GM21528 (cell line): ENCODE results near the gene FADS6.

Experiments
- ATAC-seq: cut with Tn5 transposase; IDR thresholded peaks from one replicate; pipeline ENCODE4 v1.9.1; 2021; ENCODE audit warnings: mild to moderate bottlenecking, moderate library complexity; ENCODE audit not compliant: unreplicated experiment, low FRiP score

The FADS6 gene

GRCh38 chr17:74892013-74892841 is 1.2 kb downstream of the FADS6 start:
- ATAC-seq: no peak

- ATAC-seq: no peak
These were observed 2.9 kb downstream of the FADS6 start for GRCh38 chr17:74890554-74890953.

- no peak for ATAC-seq
These were observed 5.0 kb downstream of the FADS6 start for GRCh38 chr17:74888469-74888868.

- no peak for ATAC-seq
These were observed 10.1 kb downstream of the FADS6 start for GRCh38 chr17:74883241-74883745.

GRCh38 chr17:74882517-74883240 is 10.8 kb downstream of the FADS6 start:
- ATAC-seq: no peak

- ATAC-seq: no peak
These were observed 12.4 kb downstream of the FADS6 start for GRCh38 chr17:74881073-74881472.

- ATAC-seq: no peak
These were observed 14.1 kb downstream of the FADS6 start for GRCh38 chr17:74879308-74879707.

GRCh38 chr17:74878658-74879057 is 14.8 kb downstream of the FADS6 start:
- ATAC-seq: no peak

- ATAC-seq: no peak
These were observed 15.6 kb downstream of the FADS6 start for GRCh38 chr17:74877592-74878548.

- no peak for ATAC-seq
These were observed 17.3 kb downstream of the FADS6 start for GRCh38 chr17:74875977-74876593.

- ATAC-seq: no peak
These were observed 18.1 kb downstream of the FADS6 start for GRCh38 chr17:74875155-74875976.

GRCh38 chr17:74874615-74875037 is 18.8 kb downstream of the FADS6 start:
- ATAC-seq: no peak

- ATAC-seq: no peak
These were observed 19.4 kb downstream of the FADS6 start for GRCh38 chr17:74873874-74874614.

GRCh38 chr17:74873037-74873873 is 20.2 kb downstream of the FADS6 start:
- ATAC-seq: peak; percentile 87

GRCh38 chr17:74872313-74873036 is 21.0 kb downstream of the FADS6 start, which contains the start of gene FDXR:
FDXR (minus strand) TSS chr17:74872994; CDS start chr17:74872944, 50 bp downstream.
- peak; percentile 30 for ATAC-seq

- no peak for ATAC-seq
These were observed 21.9 kb downstream of the FADS6 start for GRCh38 chr17:74871356-74872076.
